WTC11 (cell line): Measurements from ENCODE around the gene ADAM19.

Experiments used
- CTCF ChIP-seq: fragments of 200-600 bp; IDR thresholded peaks from 2 replicates; pipeline ENCODE4 v1.8.0; 2022; ENCODE audit warnings: antibody characterized with exemption
- FOXP4 ChIP-seq: sonication (generic); formaldehyde crosslinking; IDR thresholded peaks from 2 replicates; pipeline ENCODE4 v1.8.0; 2022; ENCODE audit warnings: mild to moderate bottlenecking, missing genetic modification reagents
- MYBL2 ChIP-seq: sonication (generic); formaldehyde crosslinking; IDR thresholded peaks from 2 replicates; pipeline ENCODE4 v1.8.1; 2023; ENCODE audit warnings: mild to moderate bottlenecking, moderate library complexity, missing genetic modification reagents

GRCh38 chr5:157593052-157593757 is 17.6 kb upstream of the ADAM19 start:
- TF ChIP-seq CTCF (no peak), FOXP4 (CRISPR knock-in tag) (no peak), MYBL2 (CRISPR knock-in tag) (no peak)
